HCT116 (cell line): ENCODE measurements around the gene DDX1. TPM values are rescaled to one million over a fixed set of nuclear protein-coding genes. Genes with fewer than 3 reads are reported as not detected.

Source experiments
- ATAC-seq: fragments of 200-7000 bp; cut with Tn5 transposase; 2 replicates; pipeline ENCODE4 v1.9.1; 2020; ENCODE audit warnings: mild to moderate bottlenecking, moderate library complexity
- BruUV-seq: library from RNA; stranded (reverse); fragments of 400-500 nt; replicated peaks from 2 replicates; lab custom pipeline; 2021; lab: Mats Ljungman, UMichigan
- CTCF ChIA-PET: fragments of 300-600 bp; sonication (Branson Sonifier 250); formaldehyde crosslinking; loops from one replicate; lab custom pipeline; 2021; ENCODE audit warnings: antibody characterized with exemption; lab: Charles Lee
- POLR2A ChIA-PET: fragments of 300-600, 350-600 bp; sonication (Branson Sonifier 250); formaldehyde crosslinking; loops from one replicate; lab custom pipeline; 2021; ENCODE audit warnings: antibody characterized with exemption; lab: Charles Lee
- RAD21 ChIA-PET, 2 experiments: fragments of 300-600 bp; sonication (Branson Sonifier 250); formaldehyde crosslinking; loops; one replicate each; lab custom pipeline; 2023; ENCODE audit warnings: low total read pairs in 2 of 2; ENCODE audit not compliant: uncharacterized antibody in 2 of 2, unreplicated experiment in 2 of 2, low non-redundant PET in 1 of 2; lab: Charles Lee
- DNase-seq: peaks from one replicate; pipeline ENCODE4 v3.0.0-alpha.2; 2010; ENCODE audit warnings: low read depth, low spot score
- H2AFZ ChIP-seq: fragments of 200-600 bp; shearing (Covaris generic), sonication (generic); 2 replicates; pipeline ENCODE4 v1.6.1; 2017; ENCODE audit warnings: low read depth, mixed run types, mixed read lengths, antibody characterized with exemption, low read length; ENCODE audit not compliant: poor library complexity, severe bottlenecking
- H3K27ac ChIP-seq: 2 replicates; pipeline ENCODE4 v1.5.1; 2012; ENCODE audit warnings: low read depth, low read length
- H3K27me3 ChIP-seq: fragments of 200-600 bp; sonication (generic); 2 replicates; pipeline ENCODE4 v1.6.1; 2016; ENCODE audit warnings: mixed run types, low read length, mixed read lengths; ENCODE audit not compliant: insufficient read depth
- H3K36me3 ChIP-seq, 2 experiments: fragments of 200-500 bp in 1 of 2; fragments of 200-600 bp in 1 of 2; sonication (Bioruptor generic) in 1 of 2; sonication (generic) in 1 of 2; 2 replicates each; pipeline versions ENCODE4 v1.5.1 to v1.6.1; 2014 to 2016; ENCODE audit warnings: low read length in 2 of 2, inconsistent platforms in 1 of 2, mixed read lengths in 1 of 2, mixed run types in 1 of 2; ENCODE audit not compliant: insufficient read depth in 2 of 2, control insufficient read depth in 1 of 2
- H3K4me1 ChIP-seq, 2 experiments: fragments of 200-600 bp in 1 of 2; sonication (generic) in 1 of 2; 2 replicates each; pipeline versions ENCODE4 v1.5.1 to v1.6.1; 2012 to 2017; ENCODE audit warnings: low read length in 2 of 2, inconsistent platforms in 1 of 2, mild to moderate bottlenecking in 1 of 2, mixed read lengths in 1 of 2, mixed run types in 1 of 2, moderate library complexity in 1 of 2; ENCODE audit not compliant: insufficient read depth in 2 of 2, control insufficient read depth in 1 of 2
- H3K4me2 ChIP-seq: fragments of 200-600 bp; sonication (generic); 2 replicates; pipeline ENCODE4 v1.6.1; 2017; ENCODE audit warnings: mixed run types, low read length, mixed read lengths
- H3K4me3 ChIP-seq, 2 experiments: fragments of 200-600 bp in 1 of 2; sonication (generic) in 1 of 2; replicated peaks in 1 of 2; 2 replicates each; pipeline ENCODE4 v1.5.1; 2011 to 2016; ENCODE audit warnings: low read length in 2 of 2, control low read depth in 1 of 2, low read depth in 1 of 2, mild to moderate bottlenecking in 1 of 2, mixed read lengths in 1 of 2, mixed run types in 1 of 2
- H3K79me2 ChIP-seq: fragments of 200-600 bp; sonication (generic); 2 replicates; pipeline ENCODE4 v1.6.1; 2017; ENCODE audit warnings: mild to moderate bottlenecking, mixed run types, low read length, moderate library complexity, mixed read lengths; ENCODE audit not compliant: insufficient read depth
- H3K9ac ChIP-seq: fragments of 200-600 bp; sonication (generic); 2 replicates; pipeline ENCODE4 v1.6.1; 2016; ENCODE audit warnings: low read length, mixed read lengths
- H3K9me2 ChIP-seq: fragments of 200-600 bp; sonication (generic), shearing (Covaris generic); 2 replicates; pipeline ENCODE4 v1.6.1; 2017; ENCODE audit warnings: mixed run types, mild to moderate bottlenecking, moderate library complexity; ENCODE audit not compliant: insufficient read depth
- H3K9me3 ChIP-seq, 2 experiments: fragments of 200-500 bp in 1 of 2; fragments of 200-600 bp in 1 of 2; sonication (Bioruptor generic) in 1 of 2; sonication (generic) in 1 of 2; 2 replicates each; pipeline ENCODE4 v1.6.1; 2014 to 2017; ENCODE audit warnings: low read length in 2 of 2, mixed read lengths in 2 of 2, inconsistent platforms in 1 of 2, low read depth in 1 of 2, mild to moderate bottlenecking in 1 of 2, mixed run types in 1 of 2, moderate library complexity in 1 of 2; ENCODE audit not compliant: control insufficient read depth in 1 of 2, insufficient read depth in 1 of 2
- H4K20me1 ChIP-seq: fragments of 200-600 bp; sonication (generic), shearing (Covaris generic); 2 replicates; pipeline ENCODE4 v1.6.1; 2017; ENCODE audit warnings: mixed run types, mild to moderate bottlenecking, moderate library complexity; ENCODE audit not compliant: insufficient read depth
- CBX3 ChIP-seq: IDR thresholded peaks from 2 replicates; pipeline ENCODE4 v1.6.1; 2012; ENCODE audit warnings: low read depth
- CEBPB ChIP-seq: IDR thresholded peaks from 2 replicates; pipeline ENCODE4 v1.6.1; 2012; ENCODE audit warnings: low read depth
- CTCF ChIP-seq, 3 experiments: fragments of 200-600 bp in 1 of 3; sonication (generic) in 1 of 3; IDR thresholded peaks in 2 of 3; conservative IDR thresholded peaks in 1 of 3; 2 replicates each; pipeline ENCODE4 v1.5.1; 2012 to 2017; ENCODE audit warnings: low read depth in 2 of 3, low read length in 2 of 3, antibody characterized with exemption in 1 of 3, borderline replicate concordance in 1 of 3, control low read depth in 1 of 3, mild to moderate bottlenecking in 1 of 3, mixed read lengths in 1 of 3, mixed run types in 1 of 3, moderate library complexity in 1 of 3; ENCODE audit not compliant: insufficient read depth in 1 of 3
- EZH2 ChIP-seq: fragments of 200-600 bp; sonication (generic); IDR thresholded peaks from 2 replicates; pipeline ENCODE4 v1.6.1; 2017; ENCODE audit warnings: antibody characterized with exemption, mixed run types
- FOSL1 ChIP-seq: IDR thresholded peaks from 2 replicates; pipeline ENCODE4 v1.6.1; 2012; ENCODE audit warnings: low read depth
- SRF ChIP-seq: IDR thresholded peaks from 2 replicates; pipeline ENCODE4 v1.6.1; 2012; ENCODE audit warnings: low read depth
- ZBTB33 ChIP-seq: IDR thresholded peaks from 2 replicates; pipeline ENCODE4 v1.6.1; 2011; ENCODE audit warnings: mild to moderate bottlenecking, low read length, moderate library complexity; ENCODE audit not compliant: insufficient replicate concordance; ENCODE audit errors: extremely low read depth
- ZNF274 ChIP-seq: fragments of 200-500 bp; sonication (Bioruptor generic); IDR thresholded peaks from 2 replicates; pipeline ENCODE4 v1.6.1; 2014; ENCODE audit warnings: mild to moderate bottlenecking, low read depth, low read length, inconsistent platforms
- intact Hi-C: fragments of 100-400 bp; cut with micrococcal nuclease; formaldehyde crosslinking; loops from 2 replicates; pipeline ENCODE4 v1.10.0; 2022
- total RNA-seq: library from RNA; stranded (reverse); gene quantifications from one replicate; pipeline ENCODE4 v1.2.1, GENCODE V29; 2021; ENCODE audit not compliant: unreplicated experiment

Gene DDX1
- total RNA-seq, 1 experiment from 2014 or later = 117 TPM

- no peak for DNase-seq
- CTCF ChIA-PET = no interaction called here
- H3K4me2 ChIP-seq = no peak overlapping the region
- no peaks in the 10 kb centered on the region for H3K9me2 ChIP-seq
- no peaks in the 10 kb centered on the region for H3K79me2 ChIP-seq
- H3K9me3 ChIP-seq = no peaks in the 10 kb centered on the region
- POLR2A ChIA-PET = no interaction called here
- no peak overlapping the region for H3K4me3 ChIP-seq
- H3K9ac ChIP-seq = no peak overlapping the region
- RAD21 ChIA-PET = no interaction called here
- H3K4me1 ChIP-seq = peaks cover 0 to 20% of the 10 kb centered on the region in 2 experiments; a peak in 1 of 4 replicates
- intact Hi-C loops = no loop called here
- H3K27ac ChIP-seq = no peak overlapping the region
- H4K20me1 ChIP-seq = no peaks in the 10 kb centered on the region
- H2AFZ ChIP-seq = no peak overlapping the region
- no peak for TF ChIP-seq SRF
- no peak for TF ChIP-seq ZBTB33
- no peak for TF ChIP-seq CTCF (IDR thresholded peaks at IDR 0.05 in 2 of 3, conservative IDR thresholded peaks at IDR 0.05 in 1 of 3; ENCODE audit: borderline replicate concordance in 1 of 3, insufficient read depth in 1 of 3, low read depth in 2 of 3, low read length in 2 of 3)
- TF ChIP-seq CBX3 = no peak
- TF ChIP-seq ZNF274 = no peak
- TF ChIP-seq EZH2 = no peak
- no peak for TF ChIP-seq FOSL1
- no peak for TF ChIP-seq CEBPB
- no peak for ATAC-seq
- no peaks in the 10 kb centered on the region for H3K36me3 ChIP-seq
- no TSS peak for BruUV-seq
- H3K27me3 ChIP-seq = peaks cover 18% of the 10 kb centered on the region
Observed at GRCh38 chr2:15670469-15670868, 78.8 kb downstream of the DDX1 start.
